IMR-90 (cell line): ENCODE measurements around the gene OR5L1. TPM values are rescaled to one million over a fixed set of nuclear protein-coding genes. Genes with fewer than 3 reads are reported as not detected.
A peak's percentile ranks its signal among the peaks of the same experiment; 100 is the strongest.

ENCODE experiments used
- ATAC-seq: fragments of 200-7000 bp; cut with Tn5 transposase; 2 replicates; pipeline ENCODE4 v1.9.1; 2020; ENCODE audit warnings: low read depth, mild to moderate bottlenecking, moderate library complexity
- BruUV-seq: library from RNA; stranded (reverse); fragments of 400-500 nt; replicated peaks from 2 replicates; lab custom pipeline; 2021; lab: Mats Ljungman, UMichigan
- CTCF ChIA-PET: fragments of 300-600 bp; formaldehyde crosslinking; extraction: SDS; loops from one replicate; lab custom pipeline; 2021; ENCODE audit warnings: antibody characterized with exemption; lab: Yijun Ruan, JAX
- POLR2A ChIA-PET: fragments of 300-600 bp; sonication (Branson Sonifier 250); formaldehyde crosslinking; loops from one replicate; lab custom pipeline; 2022; ENCODE audit warnings: antibody characterized with exemption; ENCODE audit not compliant: unreplicated experiment; lab: Charles Lee
- DNase-seq: peaks from one replicate; pipeline ENCODE4 v3.0.0; 2013
- H2AFZ ChIP-seq: replicated peaks from 2 replicates; pipeline ENCODE3; 2013; ENCODE audit warnings: low read length, mild to moderate bottlenecking; ENCODE audit not compliant: poor library complexity
- H2AK5ac ChIP-seq: 2 replicates; pipeline ENCODE4 v1.6.1; 2013; ENCODE audit warnings: low read depth, low read length, inconsistent platforms
- H2AK9ac ChIP-seq: replicated peaks from 2 replicates; pipeline ENCODE3; 2013; ENCODE audit warnings: mild to moderate bottlenecking, low read depth, low read length, moderate library complexity; ENCODE audit not compliant: poor library complexity
- H2BK120ac ChIP-seq: 2 replicates; pipeline ENCODE4 v1.6.1; 2013; ENCODE audit warnings: low read depth, low read length, inconsistent platforms
- H2BK15ac ChIP-seq: 3 replicates; pipeline ENCODE4 v1.6.1; 2013; ENCODE audit warnings: low read depth, low read length, inconsistent platforms
- H2BK20ac ChIP-seq: 2 replicates; pipeline ENCODE4 v1.6.1; 2013; ENCODE audit warnings: low read depth, mild to moderate bottlenecking, inconsistent platforms, low read length, moderate library complexity
- H2BK5ac ChIP-seq: 2 replicates; pipeline ENCODE4 v1.6.1; 2013; ENCODE audit warnings: mild to moderate bottlenecking, low read depth, low read length, inconsistent platforms; ENCODE audit not compliant: poor library complexity, severe bottlenecking
- H3K14ac ChIP-seq: replicated peaks from 2 replicates; pipeline ENCODE4 v1.6.1; 2013; ENCODE audit warnings: low read depth, low read length, inconsistent platforms
- H3K18ac ChIP-seq: 2 replicates; pipeline ENCODE4 v1.6.1; 2013; ENCODE audit warnings: low read depth, low read length, control low read depth
- H3K23ac ChIP-seq: 2 replicates; pipeline ENCODE4 v1.6.1; 2013; ENCODE audit warnings: low read depth, low read length, inconsistent platforms
- H3K27ac ChIP-seq: 2 replicates; pipeline ENCODE4 v1.5.1; 2013; ENCODE audit warnings: mild to moderate bottlenecking, control low read depth, low read length; ENCODE audit not compliant: insufficient read depth
- H3K27me3 ChIP-seq: 2 replicates; pipeline ENCODE4 v1.6.1; 2013; ENCODE audit warnings: low read length; ENCODE audit not compliant: control insufficient read depth, insufficient read depth
- H3K36me3 ChIP-seq: 2 replicates; pipeline ENCODE4 v1.6.1; 2013; ENCODE audit warnings: low read length, mixed read lengths; ENCODE audit not compliant: control insufficient read depth, insufficient read depth
- H3K4ac ChIP-seq: 2 replicates; pipeline ENCODE4 v1.6.1; 2013; ENCODE audit warnings: low read depth, low read length, inconsistent platforms
- H3K4me1 ChIP-seq: 2 replicates; pipeline ENCODE4 v1.6.1; 2013; ENCODE audit warnings: low read length, mixed read lengths; ENCODE audit not compliant: control insufficient read depth, insufficient read depth
- H3K4me2 ChIP-seq: 2 replicates; pipeline ENCODE4 v1.6.1; 2013; ENCODE audit warnings: low read depth, mild to moderate bottlenecking, control low read depth, low read length, moderate library complexity
- H3K4me3 ChIP-seq: 2 replicates; pipeline ENCODE4 v1.5.1; 2013; ENCODE audit warnings: low read depth, mild to moderate bottlenecking, control low read depth, low read length, moderate library complexity; ENCODE audit not compliant: insufficient read depth
- H3K56ac ChIP-seq: 2 replicates; pipeline ENCODE4 v1.6.1; 2013; ENCODE audit warnings: low read length, inconsistent platforms; ENCODE audit not compliant: insufficient read depth; ENCODE audit errors: extremely low read depth
- H3K79me1 ChIP-seq, 2 experiments: 2 replicates each; pipeline ENCODE4 v1.6.1; 2013; ENCODE audit warnings: low read length in 2 of 2, inconsistent platforms in 1 of 2, low read depth in 1 of 2
- H3K9ac ChIP-seq: 2 replicates; pipeline ENCODE4 v1.6.1; 2013; ENCODE audit warnings: low read depth, low read length, control low read depth
- H3K9me1 ChIP-seq: 2 replicates; pipeline ENCODE4 v1.6.1; 2013; ENCODE audit warnings: low read length, inconsistent platforms; ENCODE audit not compliant: insufficient read depth
- H3K9me3 ChIP-seq: 2 replicates; pipeline ENCODE4 v1.6.1; 2013; ENCODE audit warnings: low read length; ENCODE audit not compliant: control insufficient read depth, insufficient read depth
- H4K20me1 ChIP-seq: 2 replicates; pipeline ENCODE4 v1.6.1; 2013; ENCODE audit warnings: low read length, inconsistent platforms; ENCODE audit not compliant: insufficient read depth
- H4K5ac ChIP-seq: 2 replicates; pipeline ENCODE4 v1.6.1; 2013; ENCODE audit warnings: mild to moderate bottlenecking, low read depth, low read length, control low read depth
- H4K8ac ChIP-seq, 2 experiments: 2 replicates each; pipeline ENCODE4 v1.6.1; 2013; ENCODE audit warnings: low read depth in 2 of 2, low read length in 2 of 2, control low read depth in 1 of 2, inconsistent platforms in 1 of 2
- H4K91ac ChIP-seq: 2 replicates; pipeline ENCODE4 v1.6.1; 2013; ENCODE audit warnings: low read depth, low read length, inconsistent platforms; ENCODE audit not compliant: insufficient read depth
- MAFK ChIP-seq: IDR thresholded peaks from 2 replicates; pipeline ENCODE4 v1.6.1; 2012; ENCODE audit warnings: low read depth, low read length, improper control_type of control experiment
- NFE2L2 ChIP-seq: fragments of 150-350 bp; IDR thresholded peaks from 2 replicates; pipeline ENCODE4 v1.6.1; 2016; ENCODE audit warnings: low read depth, mild to moderate bottlenecking, low read length
- dilution Hi-C: fragments of 300-500 bp; cut with HindIII; formaldehyde crosslinking; loops from one replicate; pipeline ENCODE4 v1.14.3; 2018; ENCODE audit warnings: low sequenced_read_pairs; ENCODE audit not compliant: unreplicated experiment
- in situ Hi-C: fragments of 300-500 bp; cut with MboI; formaldehyde crosslinking; loops from 3 replicates; pipeline ENCODE4 v1.14.3; 2019; ENCODE audit warnings: low sequenced_read_pairs, inconsistent platforms, mixed read lengths
- intact Hi-C: fragments of 100-400 bp; cut with micrococcal nuclease; formaldehyde crosslinking; loops from 2 replicates; pipeline ENCODE4 v1.10.0; 2022
- polyA plus RNA-seq, 3 experiments: library from polyadenylated mRNA; depleted of rRNA; stranded (reverse); fragments of >200 nt; gene quantifications; 2 replicates each; pipeline ENCODE4 v1.2.3, GENCODE V29; 2012; ENCODE audit warnings: low replicate concordance in 1 of 3
- total RNA-seq: library from RNA; depleted of rRNA; stranded (reverse); fragments of >200 nt; gene quantifications from 2 replicates; pipeline ENCODE4 v1.2.3, GENCODE V29; 2012

The OR5L1 gene
- total and polyA plus RNA-seq, 2 of the 4 experiments (the other 2 are of a cell fraction): not detected

DNA sequence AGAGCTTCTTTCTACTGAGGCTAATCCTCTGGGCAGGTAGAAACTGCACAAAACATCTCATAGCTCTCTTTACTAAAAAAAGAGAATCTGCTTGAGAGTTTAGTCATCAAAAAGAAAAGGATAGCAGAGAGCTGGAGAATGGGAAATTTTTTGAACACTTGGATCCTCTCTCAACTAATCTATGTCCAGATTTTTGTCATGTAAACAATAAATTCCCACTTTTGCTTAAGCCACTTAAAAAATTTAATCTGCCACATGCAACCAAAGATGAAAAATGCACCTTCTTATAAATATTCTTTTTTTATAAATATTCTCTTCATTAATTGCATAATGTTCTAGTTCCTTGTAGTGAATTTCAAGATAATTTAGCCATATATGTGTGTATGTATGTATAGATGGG lies 37.9 kb downstream of the OR5L1 start:
- in situ Hi-C loops: no loop called here
- Histone ChIP-seq H3K56ac (no peak overlapping the region), H3K4me1 (no peaks in the 10 kb centered on the region), H3K9me1 (no peaks in the 10 kb centered on the region), H3K36me3 (no peaks in the 10 kb centered on the region), H3K18ac (no peak overlapping the region), H3K4me2 (no peak overlapping the region), H3K27me3 (no peaks in the 10 kb centered on the region), H2AK9ac (no peak overlapping the region), H4K91ac (no peak overlapping the region), H3K4me3 (no peak overlapping the region), H3K23ac (no peak overlapping the region), H2AK5ac (no peak overlapping the region), H3K79me1 (no peaks in the 10 kb centered on the region), H2BK15ac (no peak overlapping the region), H4K20me1 (no peaks in the 10 kb centered on the region), H3K9ac (no peak overlapping the region), H3K9me3 (0 out of 2 replicates have a peak, but pooled peaks cover 1% of the 10 kb centered on the region), H2BK20ac (no peak overlapping the region), H4K5ac (no peak overlapping the region), H3K4ac (no peak overlapping the region), H2AFZ (no peak overlapping the region), H2BK5ac (no peak overlapping the region), H3K14ac (no peak overlapping the region), H3K27ac (no peak overlapping the region), H4K8ac (no peak overlapping the region), H2BK120ac (no peak overlapping the region)
- POLR2A ChIA-PET: no interaction called here
- TF ChIP-seq NFE2L2 (no peak), MAFK (peak; percentile 83)
- BruUV-seq: no TSS peak
- DNase-seq: no peak
- CTCF ChIA-PET: no interaction called here
- dilution Hi-C loops: no loop called here
- no peak for ATAC-seq
- intact Hi-C loops: no loop called here
